Smooth muscle cell (in vitro differentiated cells): ENCODE data around the gene IP6K3. TPM values are rescaled to one million over a fixed set of nuclear protein-coding genes. Genes with fewer than 3 reads are reported as not detected.

Source experiments
- DNase-seq: peaks from one replicate; lab custom pipeline; 2025; ENCODE audit not compliant: unreplicated experiment; lab: John Stamatoyannopoulos, UW
- H2AFZ ChIP-seq: fragments of 200-600 bp; sonication (generic); 2 replicates; pipeline ENCODE4 v1.6.0; 2016; ENCODE audit warnings: antibody characterized with exemption, low read depth, mild to moderate bottlenecking
- H3F3A ChIP-seq: fragments of 200-600 bp; sonication (generic); 2 replicates; pipeline ENCODE4 v1.6.0; 2017; ENCODE audit warnings: antibody characterized with exemption, low read depth
- H3K27ac ChIP-seq: fragments of 200-600 bp; sonication (generic); 2 replicates; pipeline ENCODE4 v1.5.1; 2016; ENCODE audit warnings: low read depth, mild to moderate bottlenecking
- H3K27me3 ChIP-seq: fragments of 200-600 bp; sonication (generic); 2 replicates; pipeline ENCODE4 v1.6.1; 2016; ENCODE audit warnings: low read depth, mild to moderate bottlenecking
- H3K36me3 ChIP-seq: fragments of 200-600 bp; sonication (generic); 2 replicates; pipeline ENCODE4 v1.5.1; 2016; ENCODE audit warnings: low read depth
- H3K4me1 ChIP-seq: fragments of 200-600 bp; sonication (generic); 2 replicates; pipeline ENCODE4 v1.5.1; 2016; ENCODE audit warnings: low read depth
- H3K4me2 ChIP-seq: fragments of 200-600 bp; sonication (generic); 2 replicates; pipeline ENCODE4 v1.6.0; 2016; ENCODE audit warnings: mild to moderate bottlenecking
- H3K4me3 ChIP-seq: fragments of 200-600 bp; sonication (generic); 2 replicates; pipeline ENCODE4 v1.5.1; 2016; ENCODE audit warnings: mild to moderate bottlenecking
- H3K79me2 ChIP-seq: fragments of 200-600 bp; sonication (generic); 2 replicates; pipeline ENCODE4 v1.6.0; 2016; ENCODE audit warnings: low read depth, mild to moderate bottlenecking
- H3K9ac ChIP-seq: fragments of 200-600 bp; sonication (generic); 2 replicates; pipeline ENCODE4 v1.6.0; 2016; ENCODE audit warnings: low read depth
- H3K9me3 ChIP-seq: fragments of 200-600 bp; sonication (generic); replicated peaks from 2 replicates; pipeline ENCODE4 v1.5.1; 2016; ENCODE audit warnings: low read depth
- H4K20me1 ChIP-seq: fragments of 200-600 bp; sonication (generic); 2 replicates; pipeline ENCODE4 v1.6.0; 2016; ENCODE audit warnings: low read depth
- WGBS: methylation state at CpG from one replicate; pipeline ENCODE4 v1.1.7; 2016; ENCODE audit warnings: low lambda C conversion rate; 5-methylcytosine and 5-hydroxymethylcytosine counted together
- microRNA counts: library from miRNA; unstranded; fragments of <30 nt; microRNA quantifications from one replicate; lab custom pipeline; 2016
- microRNA-seq: library from miRNA; unstranded; fragments of <30 nt; microRNA quantifications from one replicate; pipeline ENCODE4, GENCODE V29; 2016; ENCODE audit warnings: borderline number of aligned reads
- polyA plus RNA-seq: library from polyadenylated mRNA; unstranded; fragments of >200 nt; fragmentation: Nextera tagmentation; extraction: Ambion mirVana; gene quantifications from 2 replicates; pipeline ENCODE4 v1.2.1, GENCODE V29; 2016
- small RNA-seq: library from RNA; depleted of rRNA; stranded (forward); fragments of <200 nt; gene quantifications from one replicate; pipeline ENCODE3, GENCODE V24; 2014
- total RNA-seq: library from RNA; depleted of rRNA; stranded (reverse); fragments of >200 nt; gene quantifications from 2 replicates; pipeline ENCODE4 v1.2.3, GENCODE V29; 2014
- TF ChIP-seq, protein P1 (sequence below): fragments of 200-600 bp; sonication (generic); IDR thresholded peaks from 2 replicates; pipeline ENCODE4 v1.5.1; 2017; ENCODE audit warnings: borderline replicate concordance, mild to moderate bottlenecking, antibody characterized with exemption; ENCODE audit not compliant: insufficient read depth, poor library complexity, severe bottlenecking

The IP6K3 gene
- total and polyA plus RNA-seq, 2 experiments from 2014 or later: 2.6 to 5.6 TPM

DNA sequence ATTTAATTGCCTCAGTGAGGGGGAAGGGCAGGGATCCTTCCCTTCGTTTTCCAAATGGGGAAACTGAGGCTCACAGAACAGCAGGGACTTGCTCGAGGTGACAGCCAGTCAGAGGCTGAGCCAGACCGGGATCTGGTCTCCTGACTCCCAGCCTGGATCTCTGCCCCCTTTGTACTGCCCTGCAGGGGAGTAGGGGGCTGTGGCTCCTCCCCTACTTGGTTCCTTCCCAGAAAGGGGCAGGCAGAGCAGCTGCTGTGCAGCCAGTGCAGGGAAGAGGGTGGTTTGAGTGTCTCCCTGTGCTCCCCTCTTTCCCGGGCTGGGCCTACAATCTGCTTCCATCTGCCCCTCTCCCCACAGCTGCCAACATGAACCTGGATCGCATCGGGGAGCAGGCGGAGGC, 72.9 kb downstream of the IP6K3 start:
- peaks cover 10% of the 10 kb centered on the region for H3K4me1 ChIP-seq
- no peaks in the 10 kb centered on the region for H4K20me1 ChIP-seq
- H3K4me3 ChIP-seq: no peak overlapping the region
- no peak overlapping the region for H3K27ac ChIP-seq
- no peaks in the 10 kb centered on the region for H3F3A ChIP-seq
- no peak overlapping the region for H3K4me2 ChIP-seq
- TF ChIP-seq, protein P1, sequence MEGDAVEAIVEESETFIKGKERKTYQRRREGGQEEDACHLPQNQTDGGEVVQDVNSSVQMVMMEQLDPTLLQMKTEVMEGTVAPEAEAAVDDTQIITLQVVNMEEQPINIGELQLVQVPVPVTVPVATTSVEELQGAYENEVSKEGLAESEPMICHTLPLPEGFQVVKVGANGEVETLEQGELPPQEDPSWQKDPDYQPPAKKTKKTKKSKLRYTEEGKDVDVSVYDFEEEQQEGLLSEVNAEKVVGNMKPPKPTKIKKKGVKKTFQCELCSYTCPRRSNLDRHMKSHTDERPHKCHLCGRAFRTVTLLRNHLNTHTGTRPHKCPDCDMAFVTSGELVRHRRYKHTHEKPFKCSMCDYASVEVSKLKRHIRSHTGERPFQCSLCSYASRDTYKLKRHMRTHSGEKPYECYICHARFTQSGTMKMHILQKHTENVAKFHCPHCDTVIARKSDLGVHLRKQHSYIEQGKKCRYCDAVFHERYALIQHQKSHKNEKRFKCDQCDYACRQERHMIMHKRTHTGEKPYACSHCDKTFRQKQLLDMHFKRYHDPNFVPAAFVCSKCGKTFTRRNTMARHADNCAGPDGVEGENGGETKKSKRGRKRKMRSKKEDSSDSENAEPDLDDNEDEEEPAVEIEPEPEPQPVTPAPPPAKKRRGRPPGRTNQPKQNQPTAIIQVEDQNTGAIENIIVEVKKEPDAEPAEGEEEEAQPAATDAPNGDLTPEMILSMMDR: no peak
- no peaks in the 10 kb centered on the region for H3K9me3 ChIP-seq
- no peak for DNase-seq
- H3K79me2 ChIP-seq: no peaks in the 10 kb centered on the region
- WGBS: 81% methylated on average over 7 of the region's 7 CpGs
- no peak overlapping the region for H3K9ac ChIP-seq
- no peak overlapping the region for H2AFZ ChIP-seq
- H3K27me3 ChIP-seq: no peaks in the 10 kb centered on the region
- H3K36me3 ChIP-seq: no peaks in the 10 kb centered on the region

DNA sequence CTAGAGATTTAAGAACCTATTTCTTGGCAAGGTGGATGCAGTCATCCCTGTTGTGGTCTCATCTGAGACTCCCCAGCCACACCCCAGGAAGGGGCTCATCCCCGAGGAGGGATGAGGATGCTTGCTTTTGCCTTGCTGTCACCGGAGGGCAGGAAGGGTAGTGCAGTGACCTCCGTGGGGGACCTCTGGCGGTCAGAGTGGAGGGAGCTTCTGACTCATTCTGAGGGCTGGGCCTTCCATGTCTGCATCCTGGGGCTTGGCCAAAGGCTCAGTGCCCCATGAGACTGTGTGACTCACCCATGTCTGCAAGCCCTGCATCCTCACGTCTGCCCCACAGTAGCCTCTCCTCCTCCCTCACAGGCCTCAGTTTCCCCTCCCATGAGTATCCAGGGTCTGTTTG, 73.9 kb downstream of the IP6K3 start:
- peaks cover 10% of the 10 kb centered on the region for H3K4me1 ChIP-seq
- DNase-seq: peak; percentile 40
- no peak overlapping the region for H3K4me3 ChIP-seq
- H3K36me3 ChIP-seq: no peaks in the 10 kb centered on the region
- no peaks in the 10 kb centered on the region for H4K20me1 ChIP-seq
- 5% methylated on average over 5 of the region's 5 CpGs for WGBS
- H3K79me2 ChIP-seq: no peaks in the 10 kb centered on the region
- H3K9ac ChIP-seq: no peak overlapping the region
- no peaks in the 10 kb centered on the region for H3K9me3 ChIP-seq
- no peaks in the 10 kb centered on the region for H3F3A ChIP-seq
- no peak overlapping the region for H2AFZ ChIP-seq
- peak overlapping the region; percentile 45 for H3K27ac ChIP-seq
- TF ChIP-seq, protein P1: peak; percentile 46
- no peak overlapping the region for H3K4me2 ChIP-seq
- no peaks in the 10 kb centered on the region for H3K27me3 ChIP-seq

DNA sequence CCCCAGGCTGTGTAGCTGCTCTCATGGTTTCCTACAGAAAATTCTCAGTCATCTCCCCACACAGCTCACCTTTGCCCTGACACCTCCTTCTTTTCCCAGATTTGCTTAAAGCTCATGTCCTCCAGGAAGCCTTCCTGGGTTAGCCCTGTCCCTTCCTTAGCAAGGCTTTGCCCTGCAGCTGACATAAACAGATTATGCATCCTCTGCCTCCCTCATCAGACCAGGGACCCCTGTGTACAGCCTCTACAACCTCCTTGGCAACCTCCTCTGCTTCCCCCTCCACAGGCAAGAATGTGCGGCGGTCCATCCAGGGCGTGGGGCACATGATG, 75.0 kb downstream of the IP6K3 start:
- Histone ChIP-seq H4K20me1 (no peaks in the 10 kb centered on the region), H3K4me3 (no peak overlapping the region), H3K9ac (no peak overlapping the region), H2AFZ (no peak overlapping the region), H3K4me2 (no peak overlapping the region), H3F3A (no peaks in the 10 kb centered on the region), H3K4me1 (peaks cover 10% of the 10 kb centered on the region), H3K9me3 (no peaks in the 10 kb centered on the region), H3K79me2 (no peaks in the 10 kb centered on the region), H3K27me3 (no peaks in the 10 kb centered on the region), H3K27ac (no peak overlapping the region), H3K36me3 (no peaks in the 10 kb centered on the region)
- no peak for DNase-seq
- TF ChIP-seq, protein P1: no peak
- WGBS: 96% methylated on average over 3 of the region's 3 CpGs

MicroRNAs encoded within 50 kb of the gene (microRNA counts, 767-probe panel; counts per million panel counts)
- microRNA hsa-miR-3934 (lab: Ali Mortazavi, UCI): 183 counts per million

Small RNA genes within 50 kb of the gene (microRNA-seq; reads per million reads assigned to microRNA genes)
- 4.7 reads per million for gene MIR3934

Small RNA genes within 50 kb of the gene (small RNA-seq; reads per million reads assigned to genes)
- not detected for gene MIR3934

Other genes with a start within 250 kb of the IP6K3 start
- gene BAK1, start 166.6 kb downstream of the IP6K3 start, total RNA-seq: 23.6 and 23.8 TPM in 2 replicates
- gene BAK1, start 166.6 kb downstream of the IP6K3 start, polyA plus RNA-seq: 43.7 and 50.4 TPM in 2 replicates
- 4.7 and 7.4 TPM in 2 replicates for gene ITPR3, start 125.6 kb downstream of the IP6K3 start, total RNA-seq
- 2.0 and 5.7 TPM in 2 replicates for gene ITPR3, start 125.6 kb downstream of the IP6K3 start, polyA plus RNA-seq
- 29.9 and 67.3 TPM in 2 replicates for gene UQCC2, start 35.2 kb downstream of the IP6K3 start, total RNA-seq
- gene UQCC2, start 35.2 kb downstream of the IP6K3 start, polyA plus RNA-seq: 204 and 208 TPM in 2 replicates
- gene LEMD2, start 42.2 kb upstream of the IP6K3 start, total RNA-seq: 48.8 and 52.4 TPM in 2 replicates
- 87.3 and 91.6 TPM in 2 replicates for gene LEMD2, start 42.2 kb upstream of the IP6K3 start, polyA plus RNA-seq
- not detected in 2 replicates for gene MLN, start 57.1 kb upstream of the IP6K3 start, total RNA-seq
- gene MLN, start 57.1 kb upstream of the IP6K3 start, polyA plus RNA-seq: not detected in 2 replicates